ENCODE data around the gene GTPBP1.

The GTPBP1 gene

DNA sequence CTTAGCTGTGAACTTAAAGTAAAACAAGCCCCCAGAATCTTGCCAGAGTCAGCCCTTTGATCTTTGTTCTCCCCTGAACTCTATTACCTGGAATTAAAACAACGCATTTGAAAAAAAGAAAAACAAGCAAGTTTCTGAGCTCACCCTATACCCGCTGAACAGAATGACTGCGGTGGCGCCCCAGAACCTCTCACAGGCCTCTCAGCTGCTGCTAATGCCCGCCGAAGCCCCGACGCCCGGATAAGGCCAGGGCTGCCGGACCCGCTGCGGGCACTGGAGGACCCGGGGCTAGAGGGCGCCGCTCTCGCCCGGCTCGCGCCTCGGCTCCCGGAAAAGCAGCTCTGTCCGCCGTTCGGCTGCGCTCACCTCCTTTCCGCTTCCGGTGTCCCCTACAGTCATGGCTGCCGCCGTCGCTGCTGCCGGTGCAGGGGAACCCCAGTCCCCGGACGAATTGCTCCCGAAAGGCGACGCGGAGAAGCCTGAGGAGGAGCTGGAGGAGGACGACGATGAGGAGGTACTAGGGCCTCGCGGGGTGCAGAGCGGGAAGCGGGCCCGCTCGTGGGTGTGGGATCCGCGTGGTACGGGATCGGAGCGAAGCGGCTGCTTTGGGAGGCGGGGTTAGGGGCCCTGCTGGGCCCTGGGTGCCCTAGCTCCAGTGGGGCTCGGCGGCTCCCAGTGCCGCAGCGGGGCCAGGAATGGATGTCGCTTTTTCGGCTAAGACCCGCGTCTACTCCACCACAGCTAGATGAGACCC is 24.0 kb upstream of the GTPBP1 start, which contains the start of gene TOMM22:
TSS of gene TOMM22 (plus strand) at position 376 of the 754 bp plus-strand sequence. CDS start at position 398, 22 bp downstream.
- no peak for DNase-seq (ENCODE audit: low read depth)
- H3K4me3 ChIP-seq (ENCODE audit: control insufficient read depth, low read depth, low read length) = peak within 1 kb of the TSS; percentile 90
- TF ChIP-seq CTCF (IDR thresholded peaks at IDR 0.05; ENCODE audit: control insufficient read depth, insufficient read depth, low read depth, low read length, missing control alignments) = peak; percentile 54

- no peak for DNase-seq (ENCODE audit: low read depth)
- TF ChIP-seq CTCF (IDR thresholded peaks at IDR 0.05; ENCODE audit: control insufficient read depth, insufficient read depth, low read depth, low read length, missing control alignments) = no peak
- H3K4me3 ChIP-seq (ENCODE audit: control insufficient read depth, low read depth, low read length) = no peak overlapping the region
Measured at GRCh38 chr22:38684895-38685294, 20.8 kb upstream of the GTPBP1 start.

GRCh38 chr22:38685761-38686160 is 20.0 kb upstream of the GTPBP1 start:
- no peak overlapping the region for H3K4me3 ChIP-seq (ENCODE audit: control insufficient read depth, low read depth, low read length)
- no peak for DNase-seq (ENCODE audit: low read depth)
- no peak for TF ChIP-seq CTCF (IDR thresholded peaks at IDR 0.05; ENCODE audit: control insufficient read depth, insufficient read depth, low read depth, low read length, missing control alignments)

GRCh38 chr22:38689651-38690050 is 16.1 kb upstream of the GTPBP1 start:
- no peak overlapping the region for H3K4me3 ChIP-seq (ENCODE audit: control insufficient read depth, low read depth, low read length)
- no peak for TF ChIP-seq CTCF (IDR thresholded peaks at IDR 0.05; ENCODE audit: control insufficient read depth, insufficient read depth, low read depth, low read length, missing control alignments)
- no peak for DNase-seq (ENCODE audit: low read depth)

DNA sequence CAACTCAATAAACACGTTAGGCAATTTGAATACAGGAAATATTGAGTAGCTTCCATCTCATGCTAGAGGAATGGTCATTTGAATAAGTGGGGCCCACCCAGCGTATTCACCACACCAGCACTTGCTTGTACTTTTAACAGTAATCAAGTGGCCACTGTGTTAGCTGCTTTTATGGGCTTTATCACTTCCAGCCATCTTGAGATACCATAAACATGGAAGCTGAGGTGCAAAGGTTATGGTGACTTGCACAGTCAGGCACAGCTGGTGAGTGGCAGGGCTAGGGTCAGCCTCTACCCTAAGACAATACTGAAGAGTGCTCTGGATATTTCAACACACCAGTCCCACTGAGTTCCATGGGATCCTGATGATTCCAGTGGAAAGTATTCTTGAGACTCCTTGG is 11.7 kb upstream of the GTPBP1 start:
- H3K4me3 ChIP-seq (ENCODE audit: control insufficient read depth, low read depth, low read length) = no peak overlapping the region
- DNase-seq (ENCODE audit: low read depth) = no peak
- no peak for TF ChIP-seq CTCF (IDR thresholded peaks at IDR 0.05; ENCODE audit: control insufficient read depth, insufficient read depth, low read depth, low read length, missing control alignments)

DNA sequence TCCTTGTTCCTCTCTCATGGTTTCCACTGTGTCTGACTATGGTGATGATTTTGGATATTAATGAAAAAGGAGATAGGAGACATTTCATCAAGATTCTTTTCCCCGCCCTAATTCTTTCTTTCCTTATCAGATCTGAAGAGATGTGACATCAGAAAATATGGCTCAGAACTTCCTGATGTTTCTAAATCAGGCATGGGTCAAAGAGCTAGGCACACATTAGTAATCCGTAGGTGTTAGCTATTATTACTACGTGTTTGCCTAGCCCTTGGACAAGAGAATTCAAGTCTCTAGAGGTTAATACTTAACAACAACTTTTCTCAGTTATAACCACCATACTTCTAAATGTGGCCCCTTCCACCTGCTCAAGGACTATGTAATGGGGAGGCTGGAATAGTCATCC is 10.8 kb upstream of the GTPBP1 start:
- no peak for DNase-seq (ENCODE audit: low read depth)
- H3K4me3 ChIP-seq (ENCODE audit: control insufficient read depth, low read depth, low read length) = no peak overlapping the region
- TF ChIP-seq CTCF (IDR thresholded peaks at IDR 0.05; ENCODE audit: control insufficient read depth, insufficient read depth, low read depth, low read length, missing control alignments) = no peak

All from AG09309 (cell line).